ENCODE results near the gene NDUFB8.

GRCh38 chr10:100510533-100511308 is 18.9 kb downstream of the NDUFB8 start:
- TF ChIP-seq AEBP2 (tag by site-specific recombination; IDR thresholded peaks at IDR 0.05; ENCODE audit: borderline replicate concordance) (no peak), CTCF (tag by site-specific recombination; IDR thresholded peaks at IDR 0.05) (no peak), ZNF140 (tag by site-specific recombination; IDR thresholded peaks at IDR 0.05) (no peak), ATF2 (tag by site-specific recombination; IDR thresholded peaks at IDR 0.05; ENCODE audit: low read depth) (no peak), KLF1 (tag by site-specific recombination; IDR thresholded peaks at IDR 0.05) (no peak), ZNF184 (tag by site-specific recombination; IDR thresholded peaks at IDR 0.05) (no peak), ZNF677 (tag by site-specific recombination; IDR thresholded peaks at IDR 0.05) (no peak)
